GM12872 (cell line): ENCODE measurements around the gene UGT1A6.

Experiments
- CTCF ChIP-seq: IDR thresholded peaks from 3 replicates; pipeline ENCODE4 v1.5.1; 2011; ENCODE audit warnings: low read depth, mild to moderate bottlenecking, low read length, moderate library complexity; ENCODE audit not compliant: insufficient read depth

Gene UGT1A6

GRCh38 chr2:233818639-233819621 is 126.2 kb downstream of the UGT1A6 start:
- TF ChIP-seq CTCF, result no peak

- TF ChIP-seq CTCF, result no peak
These were observed 127.4 kb downstream of the UGT1A6 start for GRCh38 chr2:233819884-233820773.

- TF ChIP-seq CTCF, result no peak
These were observed 128.1 kb downstream of the UGT1A6 start for GRCh38 chr2:233820774-233821105.

GRCh38 chr2:233821196-233821595 is 128.5 kb downstream of the UGT1A6 start:
- no peak for TF ChIP-seq CTCF

- TF ChIP-seq CTCF, result no peak
These were observed 129.0 kb downstream of the UGT1A6 start for GRCh38 chr2:233821709-233822100.

- TF ChIP-seq CTCF, result no peak
These were observed 129.5 kb downstream of the UGT1A6 start for GRCh38 chr2:233822101-233822771.
